Suprapubic skin (tissue), 4 donors: Measurements from ENCODE around the gene GRID2. TPM values are rescaled to one million over a fixed set of nuclear protein-coding genes. Genes with fewer than 3 reads are reported as not detected.

ENCODE experiments used
- DNase-seq, 2 donors: peaks; one replicate each; pipeline ENCODE4 v3.0.0-alpha.2; 2019; ENCODE audit warnings: low spot score in 2 of 2
- H3K27ac ChIP-seq: fragments of 200-600 bp; sonication (generic); one replicate; pipeline ENCODE4 v1.5.1; 2019
- H3K27me3 ChIP-seq: fragments of 200-600 bp; sonication (generic); one replicate; pipeline ENCODE4 v1.5.1; 2019
- H3K36me3 ChIP-seq: fragments of 200-600 bp; sonication (generic); one replicate; pipeline ENCODE4 v1.5.1; 2019
- H3K4me1 ChIP-seq: fragments of 200-600 bp; sonication (generic); one replicate; pipeline ENCODE4 v1.5.1; 2019
- H3K4me3 ChIP-seq: fragments of 200-600 bp; sonication (generic); one replicate; pipeline ENCODE4 v1.5.1; 2019; ENCODE audit warnings: mild to moderate bottlenecking
- H3K9me3 ChIP-seq: fragments of 200-600 bp; sonication (generic); one replicate; pipeline ENCODE4 v1.5.1; 2019
- CTCF ChIP-seq, 2 donors: fragments of 200-600 bp in 1 of 2; fragments of 450-650 bp in 1 of 2; sonication (generic) in 1 of 2; IDR thresholded peaks; one replicate each; pipeline ENCODE4 v1.5.1; 2016 to 2019; ENCODE audit warnings: antibody characterized with exemption in 2 of 2, mild to moderate bottlenecking in 1 of 2, moderate library complexity in 1 of 2
- EP300 ChIP-seq: sonication (generic); formaldehyde crosslinking; IDR thresholded peaks from one replicate; pipeline ENCODE4 v1.6.1; 2017; ENCODE audit warnings: antibody characterized with exemption
- POLR2A ChIP-seq, 2 donors: fragments of 450-650 bp; IDR thresholded peaks; one replicate each; pipeline ENCODE4 v1.6.1; 2017; ENCODE audit warnings: antibody characterized with exemption in 2 of 2, mild to moderate bottlenecking in 2 of 2, moderate library complexity in 2 of 2
- POLR2AphosphoS5 ChIP-seq, 3 donors: sonication (generic); formaldehyde crosslinking; IDR thresholded peaks; one replicate each; pipeline ENCODE4 v1.6.1; 2017; ENCODE audit warnings: antibody characterized with exemption in 3 of 3
- WGBS: methylation state at CpG from one replicate; pipeline ENCODE4 v1.1.5; 2018; 5-methylcytosine and 5-hydroxymethylcytosine counted together
- total RNA-seq, 4 donors: library from RNA; depleted of rRNA; stranded (reverse); fragments of >200 nt; gene quantifications; one replicate each; pipeline ENCODE4 v1.1.0, GENCODE V29; 2016

The GRID2 gene
- total RNA-seq, 4 donors from 2014 or later: not detected

- Histone ChIP-seq H3K27me3 (no peaks in the 10 kb centered on the region), H3K27ac (no peak overlapping the region), H3K4me3 (no peak overlapping the region), H3K36me3 (no peaks in the 10 kb centered on the region), H3K4me1 (no peaks in the 10 kb centered on the region), H3K9me3 (no peaks in the 10 kb centered on the region)
- no peak for TF ChIP-seq CTCF (IDR thresholded peaks at IDR 0.05)
- TF ChIP-seq POLR2AphosphoS5 (IDR thresholded peaks at IDR 0.05): no peak
- TF ChIP-seq POLR2A (IDR thresholded peaks at IDR 0.05): no peak
- no peak for TF ChIP-seq EP300
- WGBS: 54% methylated on average over 2 of the region's 2 CpGs
- no peak for DNase-seq
Measured at GRCh38 chr4:92988301-92988700, 684.5 kb downstream of the GRID2 start.

GRCh38 chr4:92992758-92993157 lies 689.0 kb downstream of the GRID2 start:
- H3K27ac ChIP-seq: no peak overlapping the region
- H3K36me3 ChIP-seq: no peaks in the 10 kb centered on the region
- H3K9me3 ChIP-seq: no peaks in the 10 kb centered on the region
- 62% methylated on average over 4 of the region's 4 CpGs for WGBS
- no peaks in the 10 kb centered on the region for H3K4me1 ChIP-seq
- DNase-seq: no peak
- TF ChIP-seq POLR2AphosphoS5 (IDR thresholded peaks at IDR 0.05): no peak
- no peak for TF ChIP-seq EP300
- TF ChIP-seq POLR2A (IDR thresholded peaks at IDR 0.05): no peak
- no peak for TF ChIP-seq CTCF (IDR thresholded peaks at IDR 0.05)
- H3K27me3 ChIP-seq: no peaks in the 10 kb centered on the region
- no peak overlapping the region for H3K4me3 ChIP-seq

- no peaks in the 10 kb centered on the region for H3K36me3 ChIP-seq
- no peak for DNase-seq
- no peaks in the 10 kb centered on the region for H3K27me3 ChIP-seq
- TF ChIP-seq POLR2AphosphoS5 (IDR thresholded peaks at IDR 0.05): no peak
- TF ChIP-seq CTCF (IDR thresholded peaks at IDR 0.05): no peak
- no peak for TF ChIP-seq EP300
- no peak for TF ChIP-seq POLR2A (IDR thresholded peaks at IDR 0.05)
- H3K9me3 ChIP-seq: no peaks in the 10 kb centered on the region
- no peak overlapping the region for H3K4me3 ChIP-seq
- WGBS: 92% methylated on average over 2 of the region's 2 CpGs
- H3K4me1 ChIP-seq: no peaks in the 10 kb centered on the region
- no peak overlapping the region for H3K27ac ChIP-seq
Measured at GRCh38 chr4:92994727-92995126, 691.0 kb downstream of the GRID2 start.

GRCh38 chr4:92996533-92996932 lies 692.8 kb downstream of the GRID2 start:
- H3K27me3 ChIP-seq: no peaks in the 10 kb centered on the region
- DNase-seq: no peak
- no peak for TF ChIP-seq CTCF (IDR thresholded peaks at IDR 0.05)
- TF ChIP-seq POLR2A (IDR thresholded peaks at IDR 0.05): no peak
- no peak for TF ChIP-seq EP300
- no peak for TF ChIP-seq POLR2AphosphoS5 (IDR thresholded peaks at IDR 0.05)
- WGBS: 75% methylated on average over 2 of the region's 2 CpGs
- no peak overlapping the region for H3K4me3 ChIP-seq
- H3K36me3 ChIP-seq: no peaks in the 10 kb centered on the region
- no peaks in the 10 kb centered on the region for H3K9me3 ChIP-seq
- H3K4me1 ChIP-seq: no peaks in the 10 kb centered on the region
- no peak overlapping the region for H3K27ac ChIP-seq

- TF ChIP-seq POLR2AphosphoS5 (IDR thresholded peaks at IDR 0.05): no peak
- TF ChIP-seq CTCF (IDR thresholded peaks at IDR 0.05): no peak
- no peak for TF ChIP-seq EP300
- TF ChIP-seq POLR2A (IDR thresholded peaks at IDR 0.05): no peak
- H3K4me1 ChIP-seq: no peaks in the 10 kb centered on the region
Measured at GRCh38 chr4:93000910-93001309, 697.1 kb downstream of the GRID2 start.

More at GRCh38 chr4:93000910-93001309, 697.1 kb downstream of the GRID2 start:
- Histone ChIP-seq H3K9me3 (no peaks in the 10 kb centered on the region), H3K4me3 (no peak overlapping the region), H3K36me3 (no peaks in the 10 kb centered on the region), H3K27ac (no peak overlapping the region), H3K27me3 (no peaks in the 10 kb centered on the region)
- no peak for DNase-seq
